H9 (cell line): ENCODE results near the gene RUFY2. TPM values are rescaled to one million over a fixed set of nuclear protein-coding genes. Genes with fewer than 3 reads are reported as not detected.

Experiments
- DNase-seq: peaks from one replicate; pipeline ENCODE4 v3.0.0-alpha.2; 2017
- H2AFZ ChIP-seq: one replicate; pipeline ENCODE4 v1.6.1; 2013; ENCODE audit warnings: mild to moderate bottlenecking, low read length, control low read depth, moderate library complexity
- H2AK5ac ChIP-seq: 2 replicates; pipeline ENCODE4 v1.6.1; 2013; ENCODE audit warnings: low read length, control low read depth, mixed read lengths; ENCODE audit not compliant: insufficient read length
- H2BK120ac ChIP-seq: one replicate; pipeline ENCODE4 v1.6.1; 2013; ENCODE audit warnings: low read depth, mild to moderate bottlenecking, low read length, control low read depth, inconsistent platforms; ENCODE audit not compliant: poor library complexity, severe bottlenecking
- H2BK12ac ChIP-seq: 2 replicates; pipeline ENCODE4 v1.6.1; 2013; ENCODE audit warnings: low read length, control low read depth, mixed read lengths, low read depth; ENCODE audit not compliant: insufficient read length
- H2BK15ac ChIP-seq: 2 replicates; pipeline ENCODE4 v1.6.1; 2013; ENCODE audit warnings: low read depth, low read length, control low read depth
- H2BK20ac ChIP-seq: one replicate; pipeline ENCODE4 v1.6.1; 2013; ENCODE audit warnings: low read depth, mild to moderate bottlenecking, low read length, control low read depth, inconsistent platforms; ENCODE audit not compliant: poor library complexity, severe bottlenecking
- H2BK5ac ChIP-seq: 2 replicates; pipeline ENCODE4 v1.6.1; 2013; ENCODE audit warnings: low read length, control low read depth, mixed read lengths; ENCODE audit not compliant: insufficient read length
- H3K14ac ChIP-seq: 2 replicates; pipeline ENCODE4 v1.6.1; 2013; ENCODE audit warnings: low read length, control low read depth; ENCODE audit not compliant: insufficient read depth
- H3K18ac ChIP-seq: 2 replicates; pipeline ENCODE4 v1.6.1; 2013; ENCODE audit warnings: low read depth, mild to moderate bottlenecking, mixed read lengths, low read length, control low read depth; ENCODE audit not compliant: insufficient read length
- H3K23ac ChIP-seq: 2 replicates; pipeline ENCODE4 v1.6.1; 2013; ENCODE audit warnings: low read length, control low read depth, mixed read lengths, low read depth; ENCODE audit not compliant: insufficient read length
- H3K23me2 ChIP-seq: 2 replicates; pipeline ENCODE4 v1.6.1; 2013; ENCODE audit warnings: low read depth, mild to moderate bottlenecking, mixed read lengths, low read length, control low read depth; ENCODE audit not compliant: insufficient read length, poor library complexity, severe bottlenecking
- H3K27ac ChIP-seq: 2 replicates; pipeline ENCODE4 v1.5.1; 2013; ENCODE audit warnings: low read length, control low read depth, mixed read lengths, low read depth; ENCODE audit not compliant: insufficient read length
- H3K27me3 ChIP-seq: 2 replicates; pipeline ENCODE4 v1.6.1; 2013; ENCODE audit warnings: low read length, control low read depth, inconsistent platforms; ENCODE audit not compliant: insufficient read depth
- H3K4ac ChIP-seq: 2 replicates; pipeline ENCODE4 v1.6.1; 2013; ENCODE audit warnings: low read depth, mild to moderate bottlenecking, control low read depth, inconsistent platforms, low read length, moderate library complexity
- H3K4me1 ChIP-seq: 2 replicates; pipeline ENCODE4 v1.6.1; 2013; ENCODE audit warnings: low read length, control low read depth, inconsistent platforms; ENCODE audit not compliant: insufficient read depth
- H3K4me2 ChIP-seq: 2 replicates; pipeline ENCODE4 v1.6.1; 2013; ENCODE audit warnings: low read length, control low read depth, mixed read lengths; ENCODE audit not compliant: insufficient read length, insufficient read depth
- H3K56ac ChIP-seq: 2 replicates; pipeline ENCODE4 v1.6.1; 2013; ENCODE audit warnings: low read depth, mild to moderate bottlenecking, mixed read lengths, low read length, control low read depth; ENCODE audit not compliant: insufficient read length
- H3K79me1 ChIP-seq: 2 replicates; pipeline ENCODE4 v1.6.1; 2013; ENCODE audit warnings: low read depth, mild to moderate bottlenecking, moderate library complexity, low read length, control low read depth, inconsistent platforms; ENCODE audit not compliant: insufficient read depth, poor library complexity, severe bottlenecking
- H3K79me2 ChIP-seq: 2 replicates; pipeline ENCODE4 v1.6.1; 2013; ENCODE audit warnings: low read length, control low read depth, inconsistent platforms; ENCODE audit not compliant: insufficient read depth
- H3K9ac ChIP-seq: 2 replicates; pipeline ENCODE4 v1.6.1; 2013; ENCODE audit warnings: low read length, control low read depth, mixed read lengths; ENCODE audit not compliant: insufficient read length; ENCODE audit errors: extremely low read depth
- H3K9me3 ChIP-seq: one replicate; pipeline ENCODE4 v1.6.1; 2013; ENCODE audit warnings: low read depth, low read length, inconsistent platforms; ENCODE audit not compliant: control insufficient read depth
- H3T11ph ChIP-seq: one replicate; pipeline ENCODE4 v1.6.1; 2013; ENCODE audit warnings: mild to moderate bottlenecking, low read length, control low read depth, inconsistent platforms
- H4K20me1 ChIP-seq: one replicate; pipeline ENCODE4 v1.6.1; 2013; ENCODE audit not compliant: control insufficient read depth, insufficient read length, insufficient read depth
- H4K5ac ChIP-seq: 2 replicates; pipeline ENCODE4 v1.6.1; 2013; ENCODE audit warnings: low read depth, mild to moderate bottlenecking, mixed read lengths, low read length, control low read depth; ENCODE audit not compliant: insufficient read length
- H4K8ac ChIP-seq: replicated peaks from 2 replicates; pipeline ENCODE4 v1.6.1; 2013; ENCODE audit warnings: low read length, control low read depth, mixed read lengths, low read depth; ENCODE audit not compliant: insufficient read length
- H4K91ac ChIP-seq: 2 replicates; pipeline ENCODE4 v1.6.1; 2013; ENCODE audit warnings: low read depth, mild to moderate bottlenecking, moderate library complexity, mixed read lengths, low read length, control low read depth; ENCODE audit not compliant: insufficient read length
- H3K27ac Mint-ChIP-seq, 3 experiments: 2 replicates in 2 of 3; 3 replicates in 1 of 3; pipeline ENCODE4 v1.8.0; 2020 to 2021; ENCODE audit warnings: mixed read lengths in 3 of 3, mild to moderate bottlenecking in 1 of 3, moderate library complexity in 1 of 3
- H3K27me3 Mint-ChIP-seq: 2 replicates; pipeline ENCODE4 v1.8.0; 2021; ENCODE audit warnings: low read depth, mild to moderate bottlenecking, moderate library complexity, mixed read lengths
- H3K36me3 Mint-ChIP-seq, 3 experiments: 2 replicates in 2 of 3; 3 replicates in 1 of 3; pipeline ENCODE4 v1.8.0; 2020 to 2021; ENCODE audit warnings: low read depth in 3 of 3, mixed read lengths in 3 of 3; ENCODE audit not compliant: insufficient read depth in 1 of 3
- H3K4me1 Mint-ChIP-seq, 2 experiments: 2 replicates each; pipeline ENCODE4 v1.8.0; 2020; ENCODE audit warnings: mixed read lengths in 2 of 2
- H3K4me3 Mint-ChIP-seq, 2 experiments: 2 replicates in 1 of 2; 3 replicates in 1 of 2; pipeline ENCODE4 v1.8.0; 2020 to 2021; ENCODE audit warnings: mild to moderate bottlenecking in 2 of 2, mixed read lengths in 2 of 2, moderate library complexity in 1 of 2
- H3K9me3 Mint-ChIP-seq, 2 experiments: 2 replicates in 1 of 2; 3 replicates in 1 of 2; pipeline ENCODE4 v1.8.0; 2020; ENCODE audit warnings: mild to moderate bottlenecking in 2 of 2, mixed read lengths in 2 of 2, moderate library complexity in 1 of 2
- CTCF ChIP-seq: fragments of 200-600 bp; sonication (generic); conservative IDR thresholded peaks from 3 replicates; pipeline ENCODE4 v1.8.0; 2021; ENCODE audit warnings: antibody characterized with exemption, mild to moderate bottlenecking
- total RNA-seq: library from RNA; stranded (reverse); gene quantifications from 2 replicates; pipeline ENCODE4 v1.2.1, GENCODE V29; 2021

The RUFY2 gene
- total RNA-seq, 1 experiment from 2014 or later, result 14.1 TPM

- H3K27me3 ChIP-seq, result no peaks in the 10 kb centered on the region
- H3K9ac ChIP-seq, result no peak overlapping the region
- H4K20me1 ChIP-seq, result no peaks in the 10 kb centered on the region
- Mint-ChIP-seq H3K4me1 (no peaks in the 10 kb centered on the region), H3K27me3 (no peaks in the 10 kb centered on the region), H3K27ac (no peak overlapping the region), H3K36me3 (peaks cover 26 to 60% (median 58%) of the 10 kb centered on the region in 3 experiments; a peak in 6 of 7 replicates), H3K4me3 (no peak overlapping the region), H3K9me3 (no peaks in the 10 kb centered on the region)
- H2BK20ac ChIP-seq, result no peak overlapping the region
- H4K8ac ChIP-seq, result no peak overlapping the region
- no peak overlapping the region for H3K14ac ChIP-seq
- no peak for DNase-seq
- H3K56ac ChIP-seq, result no peak overlapping the region
- no peaks in the 10 kb centered on the region for H3K23me2 ChIP-seq
- no peak for TF ChIP-seq CTCF
- no peak overlapping the region for H2AK5ac ChIP-seq
- no peak overlapping the region for H3K23ac ChIP-seq
- H2BK120ac ChIP-seq, result no peak overlapping the region
- H3K9me3 ChIP-seq, result no peaks in the 10 kb centered on the region
- no peaks in the 10 kb centered on the region for H3K79me2 ChIP-seq
- no peak overlapping the region for H3K18ac ChIP-seq
- no peak overlapping the region for H2AFZ ChIP-seq
- H4K5ac ChIP-seq, result no peak overlapping the region
- no peaks in the 10 kb centered on the region for H3K79me1 ChIP-seq
- no peaks in the 10 kb centered on the region for H3K4me1 ChIP-seq
- no peak overlapping the region for H4K91ac ChIP-seq
- H2BK12ac ChIP-seq, result no peak overlapping the region
- H3K27ac ChIP-seq, result no peak overlapping the region
- no peak overlapping the region for H3K4me2 ChIP-seq
- H3K4ac ChIP-seq, result no peak overlapping the region
- H3T11ph ChIP-seq, result no peak overlapping the region
- no peak overlapping the region for H2BK15ac ChIP-seq
- no peak overlapping the region for H2BK5ac ChIP-seq
These were observed 28.7 kb upstream of the RUFY2 start for GRCh38 chr10:68435803-68436202.
